HepG2 (cell line): Measurements from ENCODE around the gene TRIO. TPM values are rescaled to one million over a fixed set of nuclear protein-coding genes. Genes with fewer than 3 reads are reported as not detected.

Source experiments
- ATAC-seq: fragments of 200-7000 bp; cut with Tn5 transposase; 3 replicates; pipeline ENCODE4 v1.9.1; 2020; ENCODE audit warnings: mild to moderate bottlenecking, moderate library complexity
- BruUV-seq: library from RNA; stranded (reverse); fragments of 400-500 nt; replicated peaks from 2 replicates; lab custom pipeline; 2021; lab: Mats Ljungman, UMichigan
- CTCF ChIA-PET: fragments of 300-600 bp; formaldehyde crosslinking; extraction: SDS; loops from one replicate; lab custom pipeline; 2021; ENCODE audit warnings: low total read pairs, inconsistent platforms, low intra/inter-chr PET ratio; lab: Yijun Ruan, JAX
- POLR2A ChIA-PET: fragments of 350-600 bp; sonication (Branson Sonifier 250); formaldehyde crosslinking; loops from one replicate; lab custom pipeline; 2020; ENCODE audit warnings: antibody characterized with exemption, inconsistent platforms; lab: Yijun Ruan, JAX
- DNase-seq: peaks from one replicate; pipeline ENCODE4 v3.0.0-alpha.2; 2015; ENCODE audit warnings: low spot score
- FAIRE-seq: peaks from 3 replicates; lab custom pipeline; 2011; peaks lifted over from hg19 to GRCh38; lab: Jason Lieb, UNC
- H2AFZ ChIP-seq: one replicate; pipeline ENCODE4 v1.6.1; 2011; ENCODE audit warnings: low read length, inconsistent platforms
- H3K27ac ChIP-seq: fragments of 300-600 bp; 3 replicates; pipeline ENCODE4 v1.8.0; 2011; ENCODE audit warnings: mixed run types, mild to moderate bottlenecking, mixed read lengths, low read length, inconsistent platforms; ENCODE audit not compliant: insufficient read depth; ENCODE audit errors: extremely low read length
- H3K27me3 ChIP-seq, 2 experiments: fragments of 200-600 bp in 1 of 2; 2 replicates in 1 of 2; 3 replicates in 1 of 2; pipeline versions ENCODE4 v1.6.0 to v1.8.0; 2011; ENCODE audit warnings: low read length in 2 of 2, mild to moderate bottlenecking in 2 of 2, moderate library complexity in 2 of 2, inconsistent platforms in 1 of 2; ENCODE audit not compliant: insufficient read depth in 2 of 2, control insufficient read depth in 1 of 2
- H3K36me3 ChIP-seq, 2 experiments: fragments of 200-600 bp in 1 of 2; replicated peaks in 1 of 2; 2 replicates in 1 of 2; 3 replicates in 1 of 2; pipeline versions ENCODE4 v1.5.1 to v1.8.0; 2011; ENCODE audit warnings: low read length in 2 of 2, inconsistent platforms in 1 of 2; ENCODE audit not compliant: insufficient read depth in 2 of 2, control insufficient read depth in 1 of 2
- H3K4me1 ChIP-seq: 2 replicates; pipeline ENCODE4 v1.5.1; 2012; ENCODE audit warnings: low read length, inconsistent platforms; ENCODE audit not compliant: insufficient read depth
- H3K4me2 ChIP-seq: 2 replicates; pipeline ENCODE4 v1.6.0; 2011; ENCODE audit warnings: low read depth, low read length, inconsistent platforms
- H3K4me3 ChIP-seq, 3 experiments: fragments of 200-600 bp in 1 of 3; sonication (generic), shearing (Covaris generic) in 1 of 3; replicated peaks in 1 of 3; 2 replicates each; pipeline ENCODE4 v1.5.1; 2011 to 2016; ENCODE audit warnings: low read length in 3 of 3, inconsistent platforms in 2 of 3, low read depth in 2 of 3, mild to moderate bottlenecking in 2 of 3, control low read depth in 1 of 3, mixed read lengths in 1 of 3; ENCODE audit not compliant: insufficient read depth in 1 of 3
- H3K79me2 ChIP-seq: one replicate; pipeline ENCODE4 v1.6.1; 2011; ENCODE audit warnings: low read length, inconsistent platforms; ENCODE audit not compliant: insufficient read depth
- H3K9ac ChIP-seq: 2 replicates; pipeline ENCODE4 v1.6.0; 2011; ENCODE audit warnings: mild to moderate bottlenecking, low read depth, low read length, inconsistent platforms; ENCODE audit not compliant: insufficient read depth
- H3K9me3 ChIP-seq: 2 replicates; pipeline ENCODE4 v1.5.1; 2012; ENCODE audit warnings: mild to moderate bottlenecking, low read length
- H4K20me1 ChIP-seq: 2 replicates; pipeline ENCODE4 v1.6.0; 2011; ENCODE audit warnings: inconsistent platforms, mild to moderate bottlenecking, low read length, moderate library complexity; ENCODE audit not compliant: insufficient read depth
- EEA1 ChIP-seq: sonication (generic); formaldehyde crosslinking; IDR thresholded peaks from 2 replicates; pipeline ENCODE4 v1.5.1; 2020; ENCODE audit warnings: mild to moderate bottlenecking, missing genetic modification reagents, borderline replicate concordance
- GABPA ChIP-seq, 2 experiments: IDR thresholded peaks; 2 replicates each; pipeline ENCODE4 v1.6.1; 2011 to 2016; ENCODE audit warnings: low read depth in 2 of 2, low read length in 1 of 2, missing biosample characterization in 1 of 2, missing genetic modification characterization in 1 of 2
- PHB2 ChIP-seq: fragments of 450-650 bp; IDR thresholded peaks from 2 replicates; pipeline ENCODE4 v1.6.1; 2018; ENCODE audit not compliant: partially characterized antibody
- SMARCE1 ChIP-seq: fragments of 450-650 bp; IDR thresholded peaks from 2 replicates; pipeline ENCODE4 v1.6.1; 2017; ENCODE audit warnings: borderline replicate concordance
- SOX13 ChIP-seq, 3 experiments: fragments of 450-650 bp in 1 of 3; sonication (generic) in 1 of 3; formaldehyde crosslinking in 1 of 3; IDR thresholded peaks in 2 of 3; conservative IDR thresholded peaks in 1 of 3; 2 replicates each; pipeline versions ENCODE4 v1.5.0 to v1.6.1; 2016 to 2020; ENCODE audit warnings: antibody characterized with exemption in 1 of 3, mild to moderate bottlenecking in 1 of 3, missing compliant biosample characterization in 1 of 3, missing genetic modification reagents in 1 of 3, moderate library complexity in 1 of 3
- ZNF282 ChIP-seq: fragments of 450-650 bp; IDR thresholded peaks from 2 replicates; pipeline ENCODE4 v1.6.1; 2018; ENCODE audit not compliant: partially characterized antibody
- ZNF607 ChIP-seq: sonication (generic); formaldehyde crosslinking; IDR thresholded peaks from 2 replicates; pipeline ENCODE4 v1.5.1; 2020; ENCODE audit warnings: missing genetic modification reagents, mild to moderate bottlenecking, borderline replicate concordance
- ZNF773 ChIP-seq: sonication (generic); formaldehyde crosslinking; IDR thresholded peaks from 2 replicates; pipeline ENCODE4 v1.4.0; 2020; ENCODE audit warnings: missing genetic modification reagents, borderline replicate concordance
- ZNF780A ChIP-seq: sonication (generic); formaldehyde crosslinking; IDR thresholded peaks from 2 replicates; pipeline ENCODE4 v1.8.0; 2022; ENCODE audit warnings: mild to moderate bottlenecking, missing genetic modification reagents, moderate library complexity
- WGBS: methylation state at CpG from one replicate; pipeline ENCODE4 v1.1.6; 2017; ENCODE audit warnings: low lambda C conversion rate; 5-methylcytosine and 5-hydroxymethylcytosine counted together
- in situ Hi-C: cut with HindIII; loops from 2 replicates; pipeline ENCODE4 v1.10.0; 2017; ENCODE audit warnings: low pct_unique_long_range_greater_than_20kb; ENCODE audit not compliant: extremely low pct_ligation_motif_present
- intact Hi-C: fragments of 100-400 bp; cut with micrococcal nuclease; formaldehyde crosslinking; loops from one replicate; pipeline ENCODE4 v1.10.0; 2022; ENCODE audit not compliant: unreplicated experiment
- polyA plus RNA-seq, 8 experiments: library from polyadenylated mRNA; depleted of rRNA in 3 of 8; stranded (reverse) in 7 of 8; unstranded in 1 of 8; fragments of >200 nt; fragmentation: Illumina TruSeq in 4 of 8; extraction: Trizol in 4 of 8; gene quantifications; 2 replicates each; pipeline versions ENCODE4 v1.2.1 to v1.2.3, GENCODE V29; 2011 to 2016; ENCODE audit warnings: low read depth in 4 of 8, missing spikeins in 1 of 8, mixed read lengths in 1 of 8; ENCODE audit not compliant: insufficient read depth in 1 of 8
- total RNA-seq, 5 experiments: library from RNA; depleted of rRNA; stranded (reverse); fragments of >200 nt; fragmentation: Illumina TruSeq; extraction: Trizol; gene quantifications; 2 replicates each; pipeline ENCODE4 v1.2.3, GENCODE V29; 2016; ENCODE audit warnings: low read depth in 1 of 5
- TF ChIP-seq, protein P1 (sequence below): sonication (generic); formaldehyde crosslinking; IDR thresholded peaks from 2 replicates; pipeline ENCODE4 v1.9.0; 2021; ENCODE audit warnings: missing genetic modification reagents, mild to moderate bottlenecking, borderline replicate concordance

Gene TRIO
- total and polyA plus RNA-seq, 2 of the 13 experiments (the other 11 are each of a cell fraction or from before 2014, with no cell fraction given) = 45.2 to 45.9 TPM

DNA sequence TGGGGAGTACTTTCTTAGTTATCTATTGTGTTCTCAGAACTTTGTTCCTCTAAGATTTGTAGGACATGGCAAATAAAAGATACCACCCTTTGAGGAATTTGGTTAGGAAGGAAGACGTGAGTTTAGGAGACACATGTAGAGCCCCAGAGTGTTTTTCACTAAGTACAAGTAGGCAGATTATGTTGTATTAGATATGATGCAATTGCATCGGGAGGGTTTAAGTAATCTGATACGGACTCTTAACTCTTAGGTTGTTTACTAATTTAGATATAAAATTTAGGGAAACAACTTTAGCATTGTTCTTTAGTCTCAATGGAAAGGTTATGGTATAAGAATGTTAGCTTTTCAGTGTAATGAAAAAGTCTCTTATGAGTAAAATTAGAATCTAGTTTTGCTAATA, 84.4 kb downstream of the TRIO start:
- H3K27ac ChIP-seq = no peak overlapping the region
- DNase-seq = no peak
- H3K9ac ChIP-seq = no peak overlapping the region
- 0 out of 5 replicates have a peak, but pooled peaks cover 0 to 3% of the 10 kb centered on the region in 2 experiments for H3K36me3 ChIP-seq
- peaks cover 92% of the 10 kb centered on the region for H3K79me2 ChIP-seq
- no peaks in the 10 kb centered on the region for H3K9me3 ChIP-seq
- H3K27me3 ChIP-seq = no peaks in the 10 kb centered on the region
- POLR2A ChIA-PET = no interaction called here
- no peak overlapping the region for H3K4me2 ChIP-seq
- in situ Hi-C loops (no loop called here), intact Hi-C loops (no loop called here)
- no peak overlapping the region for H3K4me3 ChIP-seq
- peaks cover 29% of the 10 kb centered on the region for H3K4me1 ChIP-seq
- no peak for TF ChIP-seq SOX13 (IDR thresholded peaks at IDR 0.05)
- TF ChIP-seq SOX13 (CRISPR knock-in tag; conservative IDR thresholded peaks at IDR 0.05 in 1 of 2, IDR thresholded peaks at IDR 0.05 in 1 of 2) = no peak
- TF ChIP-seq PHB2 = no peak
- TF ChIP-seq SMARCE1 = no peak
- no peak for TF ChIP-seq ZNF282
- TF ChIP-seq, protein P1, sequence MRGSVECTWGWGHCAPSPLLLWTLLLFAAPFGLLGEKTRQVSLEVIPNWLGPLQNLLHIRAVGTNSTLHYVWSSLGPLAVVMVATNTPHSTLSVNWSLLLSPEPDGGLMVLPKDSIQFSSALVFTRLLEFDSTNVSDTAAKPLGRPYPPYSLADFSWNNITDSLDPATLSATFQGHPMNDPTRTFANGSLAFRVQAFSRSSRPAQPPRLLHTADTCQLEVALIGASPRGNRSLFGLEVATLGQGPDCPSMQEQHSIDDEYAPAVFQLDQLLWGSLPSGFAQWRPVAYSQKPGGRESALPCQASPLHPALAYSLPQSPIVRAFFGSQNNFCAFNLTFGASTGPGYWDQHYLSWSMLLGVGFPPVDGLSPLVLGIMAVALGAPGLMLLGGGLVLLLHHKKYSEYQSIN (CRISPR knock-in tag) = no peak
- TF ChIP-seq ZNF607 (CRISPR knock-in tag) = no peak
- no peak for TF ChIP-seq ZNF780A (CRISPR knock-in tag)
- no peak for TF ChIP-seq EEA1
- no peak for TF ChIP-seq GABPA (IDR thresholded peaks at IDR 0.05; ENCODE audit: low read depth, low read length)
- no peak for TF ChIP-seq GABPA (CRISPR knock-in tag; IDR thresholded peaks at IDR 0.05; ENCODE audit: low read depth)
- no peak for TF ChIP-seq ZNF773 (CRISPR knock-in tag)
- TF ChIP-seq, all 625 proteins: peak for 0
- no peak for ATAC-seq
- no peak for FAIRE-seq
- no peak overlapping the region for H2AFZ ChIP-seq
- CTCF ChIA-PET = no interaction called here
- BruUV-seq = no TSS peak
- 75% methylated on average over 3 of the region's 3 CpGs for WGBS
- H4K20me1 ChIP-seq = peaks cover 9% of the 10 kb centered on the region; the same call in 1 of the 2 replicates
